HG03378 (cell line): ENCODE data around the gene CRIP2.

ENCODE experiments used
- ATAC-seq: cut with Tn5 transposase; IDR thresholded peaks from one replicate; pipeline ENCODE4 v1.9.1; 2021; ENCODE audit warnings: mild to moderate bottlenecking, moderate library complexity; ENCODE audit not compliant: unreplicated experiment

Gene CRIP2

DNA sequence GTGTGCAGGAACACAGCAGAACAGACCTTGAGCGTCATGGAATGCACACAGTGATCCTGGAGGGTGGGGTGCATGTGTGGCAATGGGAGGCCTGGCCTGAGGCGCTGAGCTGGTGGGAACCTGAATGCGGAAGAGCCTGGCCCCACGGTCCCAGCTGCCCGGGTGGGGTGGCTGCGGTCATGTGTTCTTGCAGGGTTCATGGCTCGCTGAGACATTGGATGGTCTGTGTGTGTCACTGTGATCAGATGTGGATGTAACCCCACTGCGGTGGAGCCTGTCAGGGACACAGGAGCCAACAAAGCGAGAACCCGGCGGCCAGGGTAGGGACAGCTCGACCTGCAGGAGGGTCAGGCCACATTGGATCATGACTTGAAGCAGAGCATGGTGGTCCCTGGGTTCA is 31.8 kb upstream of the CRIP2 start:
- no peak for ATAC-seq

DNA sequence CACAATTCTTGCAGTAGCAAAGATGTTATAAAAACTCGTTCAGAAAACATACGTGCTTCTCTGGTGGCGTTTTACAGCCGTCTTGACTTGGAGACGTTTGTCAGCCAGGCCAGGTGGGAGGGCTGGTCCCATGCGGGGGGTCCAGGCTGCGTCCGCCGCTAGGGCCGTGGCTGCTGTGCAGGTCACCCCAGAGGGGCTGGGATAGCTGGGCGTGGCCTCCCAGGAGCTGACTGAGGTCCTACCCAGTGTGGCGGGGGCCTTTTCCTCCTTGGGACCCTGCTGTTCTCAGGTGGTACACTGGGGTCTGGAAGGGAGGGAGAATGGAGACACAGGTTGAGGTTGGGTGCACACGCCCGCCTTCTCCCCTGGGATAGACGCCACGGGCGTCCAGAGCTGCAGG is 29.8 kb upstream of the CRIP2 start:
- no peak for ATAC-seq

DNA sequence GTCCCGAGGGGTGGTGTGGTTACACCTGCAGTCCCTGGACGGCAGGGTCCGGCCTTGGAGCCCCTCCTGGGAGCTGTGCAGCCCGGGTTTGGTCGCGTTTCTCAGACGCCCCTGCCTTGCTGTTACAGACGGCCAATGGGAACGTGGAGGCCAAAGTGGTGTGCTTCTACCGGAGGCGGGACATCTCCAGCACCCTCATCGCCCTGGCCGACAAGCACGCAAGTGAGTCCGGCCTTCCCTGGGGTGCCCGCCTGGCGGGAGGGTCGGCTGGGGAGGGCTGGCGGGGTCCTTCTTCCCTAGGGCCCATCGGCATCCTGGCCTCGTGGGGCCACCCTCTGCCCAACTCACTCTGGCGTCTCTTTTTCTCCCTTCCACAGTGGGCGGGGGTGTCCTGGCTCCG is 29.3 kb upstream of the CRIP2 start:
- no peak for ATAC-seq

DNA sequence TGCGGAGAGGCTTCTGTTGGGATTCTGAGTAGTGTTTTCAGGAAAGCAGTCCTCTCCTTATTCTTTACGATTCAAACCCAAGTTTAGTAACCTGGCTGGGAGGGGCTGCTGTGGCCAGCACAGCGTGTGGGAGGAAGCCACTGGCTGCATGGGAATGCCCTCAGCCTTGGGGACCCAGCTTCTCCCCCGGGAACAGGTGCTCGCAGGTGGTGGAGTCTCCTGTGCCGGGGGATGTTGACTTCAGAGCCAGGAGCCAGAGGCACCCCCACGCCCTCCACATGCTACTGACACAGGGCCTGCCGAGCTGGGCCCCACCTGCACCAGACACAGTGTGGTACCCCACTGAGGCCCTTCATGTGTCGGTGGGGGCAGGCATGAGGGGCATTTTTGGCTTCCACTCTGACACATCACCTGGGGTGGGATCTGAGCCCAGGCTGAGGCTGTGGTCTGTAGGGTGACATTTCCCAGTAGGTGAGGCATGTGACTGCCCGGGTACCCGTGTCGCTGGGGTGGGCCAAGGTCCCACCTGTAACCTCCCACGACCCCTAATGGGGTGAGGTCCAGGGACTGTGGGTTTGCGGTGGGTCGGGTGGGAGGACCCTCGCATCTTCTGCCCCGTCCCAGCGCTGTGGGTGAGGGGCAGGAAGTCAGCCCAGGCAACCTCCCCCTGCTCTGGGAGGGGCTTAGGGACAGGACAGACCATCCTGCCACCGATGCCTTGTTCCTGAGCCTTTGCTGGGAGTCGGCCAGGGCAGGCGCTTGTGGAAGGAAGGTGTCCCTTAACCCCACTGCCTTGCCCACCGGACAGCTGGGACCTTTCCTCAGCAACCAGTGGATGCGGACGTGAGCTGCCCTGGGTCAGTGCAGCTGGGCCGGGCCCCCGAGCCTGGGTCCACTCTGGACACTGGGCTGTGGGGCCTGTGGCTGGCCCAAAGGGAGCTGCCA is 28.4 kb upstream of the CRIP2 start:
- ATAC-seq = no peak

DNA sequence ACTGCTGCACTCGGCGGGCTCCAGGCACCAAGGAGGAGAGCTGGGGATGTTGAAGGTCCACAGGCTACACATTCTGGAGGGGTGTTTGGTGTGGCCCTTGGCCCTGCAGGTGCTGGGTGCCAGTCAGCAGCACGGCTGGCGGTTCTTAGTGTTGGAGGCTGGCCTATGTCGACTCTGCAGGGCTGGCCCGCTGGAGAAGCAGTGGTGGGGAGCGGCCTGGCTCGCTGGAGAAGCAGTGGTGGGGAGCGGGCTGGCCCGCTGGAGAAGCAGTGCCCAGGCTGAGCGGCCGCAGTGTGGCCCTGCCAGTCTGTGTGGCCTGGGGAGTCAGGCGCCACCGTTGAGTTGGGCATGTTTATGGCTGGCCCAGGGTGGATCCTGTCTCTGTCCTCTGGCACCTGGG is 27.6 kb upstream of the CRIP2 start:
- no peak for ATAC-seq

DNA sequence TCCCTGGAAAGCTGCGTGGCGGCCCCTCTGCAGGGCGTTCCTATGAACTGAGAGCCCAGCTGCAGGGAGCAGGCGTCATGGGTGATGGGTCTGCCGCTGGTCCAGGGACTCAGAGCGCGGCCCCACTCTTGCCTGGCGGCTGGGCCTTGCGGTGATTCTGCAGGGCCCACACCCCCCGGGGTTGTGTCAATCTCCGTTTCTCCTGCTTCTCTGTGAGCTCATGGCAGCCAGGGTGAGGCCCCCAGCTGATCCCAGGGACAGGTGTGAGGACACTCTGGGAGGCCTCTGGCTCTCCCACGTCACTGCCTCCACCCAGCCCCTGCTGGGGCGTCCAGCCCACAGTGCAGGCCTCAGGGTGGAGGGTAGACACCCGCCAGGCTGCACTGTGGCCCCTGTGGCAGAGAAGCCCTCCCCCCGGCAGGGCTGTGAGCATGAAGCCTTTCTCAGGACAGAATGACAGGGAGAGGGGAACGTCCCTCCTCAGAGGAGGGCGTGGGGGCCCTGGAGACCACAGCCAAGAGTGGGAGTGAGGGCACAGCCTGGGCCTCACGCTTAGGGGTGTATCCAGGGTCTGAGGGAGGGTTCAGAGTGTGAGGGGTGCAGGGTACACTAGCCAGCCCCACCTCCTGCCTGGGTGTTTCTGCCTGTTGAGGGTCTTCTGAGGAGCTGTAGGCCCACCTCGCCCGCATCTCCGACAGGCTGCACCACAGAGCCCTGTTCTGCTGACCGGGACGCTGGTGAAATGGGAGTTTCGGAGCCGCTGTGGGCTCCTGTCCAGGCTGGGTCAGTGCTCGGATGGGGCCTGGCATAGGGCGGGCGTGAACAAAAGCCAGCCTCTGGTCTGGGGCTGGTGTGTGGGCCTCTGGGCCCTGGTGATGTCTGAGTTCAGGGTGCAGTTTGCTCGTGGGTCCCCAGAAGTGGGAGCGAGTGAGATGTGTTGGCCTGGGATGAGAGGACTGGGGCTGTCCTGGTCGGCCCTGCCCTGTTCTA is 26.7 kb upstream of the CRIP2 start:
- ATAC-seq = no peak

DNA sequence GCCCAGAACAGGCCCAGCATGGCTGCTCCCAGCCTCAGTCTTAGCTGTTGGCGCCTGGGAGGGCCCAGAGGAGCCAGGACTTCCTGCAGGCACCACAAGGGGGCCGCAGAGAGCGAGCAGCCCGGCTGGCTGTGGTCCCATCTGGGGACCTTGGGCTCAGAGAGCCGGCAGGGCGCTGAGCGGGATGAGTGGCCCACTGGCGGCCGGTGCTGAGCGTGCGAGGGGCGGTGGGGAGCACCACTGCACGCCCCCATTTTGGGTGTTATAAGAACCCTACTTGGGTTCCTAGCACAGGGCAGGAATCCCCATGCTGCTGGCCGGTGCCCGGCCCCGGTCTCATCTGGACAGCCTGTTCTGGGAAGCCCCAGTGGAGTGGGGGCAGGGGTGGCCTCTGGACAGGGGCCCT is 25.9 kb upstream of the CRIP2 start:
- no peak for ATAC-seq

DNA sequence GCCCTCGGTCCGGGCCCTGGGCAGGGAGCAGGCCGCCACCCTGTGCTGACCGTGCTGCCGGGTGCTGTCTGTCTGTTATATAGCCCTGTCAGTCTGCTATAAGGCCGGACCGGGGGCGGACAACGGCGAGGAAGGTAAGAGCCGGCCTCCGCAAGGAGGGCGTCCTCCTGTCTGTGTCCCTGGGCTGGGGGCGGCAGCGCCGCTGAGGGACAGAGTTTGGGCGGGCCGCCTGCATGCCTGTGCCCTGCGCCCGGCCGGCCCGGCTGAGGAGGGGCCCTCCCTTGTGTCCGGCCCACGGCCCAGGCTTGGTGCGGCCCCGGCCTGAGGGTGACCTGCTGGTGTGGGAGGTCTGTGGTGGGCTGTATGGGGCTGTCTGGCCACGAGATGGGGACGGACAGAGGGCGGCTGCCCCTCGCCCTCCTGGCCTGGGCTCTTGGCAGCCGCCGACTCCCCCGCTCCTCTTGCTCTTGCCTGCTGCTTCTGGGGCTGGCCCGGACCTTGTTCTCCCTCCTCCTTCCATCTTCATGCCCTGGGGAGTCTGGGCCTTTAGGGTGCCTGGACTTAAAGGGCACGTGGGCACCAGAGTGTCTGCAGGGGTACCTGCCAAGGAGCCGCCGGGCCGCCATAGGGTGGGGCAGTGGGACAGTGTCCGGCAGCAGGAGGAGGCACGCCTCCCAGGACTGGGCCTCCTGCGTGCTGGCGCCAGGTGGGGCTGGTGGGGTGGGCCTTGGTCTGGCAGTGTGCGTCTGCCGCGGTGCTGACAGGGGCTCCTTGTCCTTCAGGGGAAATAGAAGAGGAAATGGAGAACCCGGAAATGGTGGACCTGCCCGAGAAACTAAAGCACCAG is 25.1 kb upstream of the CRIP2 start:
- ATAC-seq = no peak

DNA sequence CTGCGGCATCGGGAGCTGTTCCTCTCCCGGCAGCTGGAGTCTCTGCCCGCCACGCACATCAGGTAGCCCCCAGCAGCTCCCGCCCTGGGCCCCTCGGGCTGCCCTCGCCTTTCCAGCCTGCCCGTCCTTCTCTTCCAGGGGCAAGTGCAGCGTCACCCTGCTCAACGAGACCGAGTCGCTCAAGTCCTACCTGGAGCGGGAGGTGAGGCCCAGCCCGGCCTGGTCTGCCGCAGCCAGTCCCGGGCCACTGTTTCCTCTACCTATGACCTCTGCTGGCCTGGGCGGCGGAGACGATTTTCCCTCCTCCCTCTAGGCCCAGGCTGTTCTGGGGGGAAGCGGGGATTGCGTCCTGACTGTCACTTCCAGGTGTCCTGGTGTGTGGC is 24.5 kb upstream of the CRIP2 start:
- ATAC-seq = no peak

DNA sequence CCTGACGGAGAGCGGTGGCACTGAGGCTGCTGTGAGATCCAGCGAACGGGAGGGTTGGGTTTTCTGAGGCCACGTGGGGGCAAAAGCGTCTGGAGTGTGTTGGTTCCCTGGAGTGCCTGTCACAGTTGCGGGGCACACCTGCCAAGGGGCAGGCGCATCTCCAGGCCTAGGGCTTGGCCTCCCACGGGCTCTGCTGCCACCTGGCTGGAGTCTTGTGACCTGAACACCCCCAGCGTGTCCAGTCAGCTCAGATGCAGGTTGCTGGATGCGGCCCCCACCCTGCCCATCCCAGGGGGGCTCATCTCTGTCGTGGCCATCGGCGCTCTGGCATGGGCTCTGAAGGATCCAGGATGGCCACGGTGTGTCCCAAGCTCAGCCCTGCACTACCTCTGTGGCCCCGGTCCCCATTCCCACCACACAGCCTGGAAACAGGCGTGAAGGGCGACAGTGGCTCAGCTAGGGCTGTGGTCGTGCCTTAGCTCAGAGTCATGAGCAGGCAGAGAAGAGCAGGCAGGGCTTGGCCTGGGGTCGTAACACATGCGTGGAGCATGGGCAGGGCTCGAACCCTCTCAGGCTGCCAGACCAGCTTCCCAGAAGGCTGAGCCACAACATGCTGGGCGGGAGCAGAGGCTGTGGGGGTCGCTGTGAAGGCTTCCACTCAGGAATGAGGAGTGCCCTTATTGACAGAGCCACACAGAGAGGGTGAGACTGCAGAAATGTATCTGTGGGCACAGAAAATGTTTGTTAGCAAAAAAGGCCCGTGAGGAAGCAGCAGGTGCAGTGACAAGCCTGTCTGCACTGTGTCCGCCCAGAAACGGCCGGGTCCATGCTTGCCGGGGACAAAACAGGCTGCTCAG is 23.5 kb upstream of the CRIP2 start:
- ATAC-seq = no peak

DNA sequence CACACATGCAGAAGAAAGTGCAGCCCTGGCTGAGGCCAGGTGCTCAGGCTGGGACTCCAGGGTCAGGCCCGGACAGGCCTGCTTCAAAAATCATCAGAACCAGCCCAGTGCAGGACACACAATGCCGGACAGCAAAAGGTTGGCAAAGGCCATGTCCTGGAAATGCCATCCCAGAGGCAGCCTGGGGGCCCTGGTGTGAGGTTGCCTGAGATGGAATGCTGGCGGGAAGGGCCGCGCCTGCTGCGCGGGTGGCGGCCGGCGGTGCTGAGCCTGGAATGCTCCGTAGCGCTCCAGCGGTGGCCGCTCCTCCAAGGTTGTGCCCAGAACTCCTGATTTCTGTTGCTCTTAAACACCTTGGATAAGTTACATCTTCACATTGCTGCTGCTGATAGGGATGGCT is 21.7 kb upstream of the CRIP2 start:
- no peak for ATAC-seq

DNA sequence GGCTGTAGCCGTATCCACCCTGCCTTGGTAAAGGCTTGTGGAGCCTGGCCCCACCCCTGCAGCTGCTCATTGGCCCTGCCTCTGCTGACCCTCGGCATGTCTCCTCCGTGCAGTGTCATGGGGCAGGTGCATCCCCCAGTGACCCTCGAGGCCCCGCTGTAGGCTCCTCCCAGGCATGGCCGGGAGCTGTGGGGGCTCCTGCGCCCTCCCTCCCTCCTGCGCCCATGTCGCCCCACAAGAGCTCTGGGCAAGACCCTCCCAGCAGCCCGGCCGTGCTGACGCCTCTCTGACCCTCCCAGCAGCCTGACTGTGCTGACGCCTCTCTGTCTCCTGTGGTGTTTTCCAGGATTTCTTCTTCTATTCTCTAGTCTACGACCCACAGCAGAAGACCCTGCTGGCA is 20.8 kb upstream of the CRIP2 start:
- no peak for ATAC-seq

DNA sequence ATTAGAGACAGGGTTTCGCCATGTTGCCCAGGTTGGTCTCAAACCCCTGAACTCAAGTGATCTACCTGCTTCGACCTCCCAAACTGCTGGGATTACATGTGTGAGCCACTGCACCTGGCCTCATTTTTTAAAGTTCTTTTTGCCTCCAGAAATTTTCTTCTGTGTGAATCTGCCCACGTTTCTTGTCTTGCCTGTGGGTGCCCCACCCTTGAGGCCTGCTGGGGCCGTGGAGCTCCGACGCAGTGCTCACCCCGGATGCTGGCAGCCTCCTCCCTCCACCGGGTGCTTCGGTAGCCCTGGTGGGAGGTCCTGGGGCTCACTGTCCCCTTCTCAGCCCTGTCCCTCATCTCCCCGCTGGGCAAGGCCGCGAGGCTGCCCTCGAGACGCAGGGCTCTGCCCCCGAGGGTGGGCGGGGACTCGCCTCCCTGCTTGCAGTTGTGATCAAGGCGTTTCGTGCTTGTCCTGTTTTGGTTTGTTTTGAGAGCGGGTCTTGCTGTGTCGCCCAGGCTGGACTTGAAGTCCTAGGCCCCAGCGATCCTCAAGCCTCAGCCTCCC is 19.5 kb upstream of the CRIP2 start:
- ATAC-seq = no peak

DNA sequence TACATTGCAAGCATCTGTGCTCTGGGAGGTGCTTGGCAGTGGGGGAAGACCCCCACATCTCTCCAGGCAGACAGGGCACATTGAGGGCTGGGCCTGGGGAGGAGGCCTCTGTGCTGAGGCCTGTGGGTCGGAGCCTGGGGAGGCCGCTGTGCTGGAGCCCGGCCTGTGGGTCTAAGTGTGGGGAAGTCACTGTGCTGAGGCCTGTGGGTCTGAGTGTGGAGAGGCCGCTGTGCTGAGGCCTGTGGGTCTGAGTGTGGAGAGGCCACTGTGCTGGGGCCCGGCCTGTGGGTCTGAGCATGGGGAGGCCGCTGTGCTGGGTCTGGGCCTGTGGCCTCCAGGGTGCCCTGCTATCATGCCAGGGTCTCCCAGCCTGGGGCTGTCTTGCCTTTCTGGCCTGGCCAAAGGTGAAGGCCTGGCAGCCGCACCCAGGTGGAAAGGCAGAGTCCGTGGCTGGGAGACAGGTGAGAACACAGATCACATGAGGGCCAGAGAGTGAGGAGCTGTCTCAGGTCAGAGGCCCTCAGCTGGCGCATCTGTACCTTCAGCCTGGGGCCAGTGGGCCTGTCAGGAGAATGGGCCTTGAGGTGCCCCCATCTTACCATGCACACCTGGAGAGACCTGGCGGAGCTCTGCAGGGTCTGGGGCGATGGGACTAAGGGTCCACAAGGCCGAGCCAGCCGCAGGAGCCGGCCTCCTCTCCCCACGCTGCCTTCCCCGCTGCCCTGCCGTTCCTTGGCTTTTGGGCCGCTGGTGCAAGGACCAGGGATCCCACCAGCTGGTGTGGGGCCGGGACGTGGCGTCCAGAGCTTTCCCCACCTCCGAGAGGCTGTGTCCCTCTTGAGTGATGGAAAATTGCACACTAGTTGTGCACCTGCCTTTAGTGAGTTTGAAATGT is 18.6 kb upstream of the CRIP2 start:
- ATAC-seq = no peak

DNA sequence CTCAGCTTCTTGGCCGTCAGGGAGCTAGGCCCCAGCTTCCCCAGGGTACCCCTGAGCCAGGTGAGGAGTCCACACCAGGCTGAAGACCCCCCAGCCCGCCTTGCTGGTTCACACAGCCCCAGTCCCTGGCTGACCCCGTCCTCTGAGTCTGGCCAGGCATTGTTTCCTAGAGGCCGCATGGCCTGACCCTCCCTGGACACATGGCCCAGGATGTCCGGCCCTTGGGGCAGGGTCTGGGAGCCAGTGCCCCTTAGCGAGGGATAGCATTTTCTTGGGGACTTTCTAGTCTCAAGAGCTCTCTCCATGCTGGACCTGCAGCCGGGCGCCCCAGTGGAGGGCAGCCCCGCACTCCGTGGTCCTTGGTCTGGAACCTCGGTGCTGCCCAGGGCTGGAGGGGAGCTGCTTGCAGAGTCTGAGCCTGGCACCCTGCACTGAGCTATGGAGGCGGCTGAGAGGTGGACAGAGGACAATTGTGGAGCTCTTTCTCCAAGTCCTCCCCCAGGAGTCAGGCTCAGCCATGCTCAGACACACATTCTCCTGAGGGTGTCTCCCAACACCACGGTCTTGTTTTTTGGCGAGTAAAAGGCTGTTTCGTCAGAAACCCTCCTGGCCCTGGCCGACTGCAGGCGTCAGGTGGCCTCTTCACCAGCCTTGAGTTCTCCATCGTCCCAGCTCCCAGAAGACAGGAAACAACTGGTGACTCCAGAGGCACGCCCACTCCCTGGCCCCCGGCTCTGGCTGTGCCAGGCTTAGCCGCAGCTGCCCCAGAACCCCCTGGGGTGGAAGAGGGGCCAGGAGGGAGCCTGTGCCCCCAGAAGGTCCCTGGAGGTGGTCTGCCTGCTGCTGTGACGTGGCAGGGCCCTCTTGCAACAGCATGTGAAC is 17.6 kb upstream of the CRIP2 start:
- ATAC-seq = no peak

DNA sequence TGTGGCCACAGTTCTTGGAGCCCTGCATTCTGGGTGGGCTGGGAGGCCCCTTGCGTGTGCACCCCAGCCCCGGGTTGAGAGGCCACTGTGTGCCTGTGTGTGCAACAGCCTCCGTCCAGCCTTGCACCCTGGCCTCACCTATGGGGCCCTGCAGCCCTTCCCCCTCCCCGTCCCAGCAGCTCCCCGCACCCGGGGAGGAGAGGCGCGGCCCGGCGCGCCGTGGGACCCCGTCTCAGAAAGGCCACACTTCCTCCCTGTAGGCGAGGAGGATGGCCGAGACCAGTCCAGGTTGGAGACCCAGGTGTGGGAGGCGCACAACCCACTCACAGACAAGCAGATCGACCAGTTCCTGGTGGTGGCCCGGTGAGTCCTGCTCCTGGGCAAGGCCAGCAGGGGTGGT is 16.6 kb upstream of the CRIP2 start:
- no peak for ATAC-seq

DNA sequence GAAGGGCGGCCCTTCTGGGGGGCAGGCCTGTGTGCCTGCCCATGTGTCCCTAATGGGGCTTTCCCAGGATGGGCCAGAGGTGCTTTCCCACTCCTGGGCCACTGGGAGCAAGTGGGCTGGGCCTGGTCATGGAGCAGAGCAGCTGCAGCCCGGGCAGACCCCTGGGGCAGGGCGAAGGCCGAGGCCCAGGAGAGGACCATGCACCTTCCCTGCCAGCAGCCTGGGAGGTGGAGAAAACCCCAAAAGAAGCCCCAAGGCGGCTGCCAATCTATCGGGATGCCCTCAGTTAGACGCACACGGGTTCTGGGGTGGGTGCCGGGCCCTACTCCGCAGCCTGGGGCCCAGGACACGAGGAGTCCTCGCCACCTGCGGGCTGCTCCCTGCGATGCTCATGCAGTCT is 16.1 kb upstream of the CRIP2 start:
- no peak for ATAC-seq

DNA sequence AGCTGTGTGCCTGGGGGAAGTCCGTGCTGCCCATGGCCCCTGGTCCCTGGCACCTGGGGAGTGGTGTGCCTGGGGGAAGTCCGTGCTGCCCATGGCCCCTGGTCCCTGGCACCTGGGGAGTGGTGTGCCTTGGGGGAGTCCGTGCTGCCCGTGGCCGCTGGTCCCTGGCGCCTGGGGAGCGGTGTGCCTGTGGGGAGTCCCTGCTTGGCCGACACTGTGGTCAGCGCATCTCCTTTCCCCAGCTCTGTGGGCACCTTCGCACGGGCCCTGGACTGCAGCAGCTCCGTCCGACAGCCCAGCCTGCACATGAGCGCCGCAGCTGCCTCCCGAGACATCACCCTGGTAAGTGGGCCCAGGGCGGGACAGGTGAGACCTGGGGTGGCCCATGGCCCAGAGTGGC is 14.5 kb upstream of the CRIP2 start:
- ATAC-seq = no peak
